Measurements from ENCODE around the gene NECAB3.
"Not testable (repeated sequence)": the region's sequence is repeated elsewhere in the genome, so short reads cannot be mapped to it uniquely, and the experiment has no call there.

NECAB3 gene

DNA sequence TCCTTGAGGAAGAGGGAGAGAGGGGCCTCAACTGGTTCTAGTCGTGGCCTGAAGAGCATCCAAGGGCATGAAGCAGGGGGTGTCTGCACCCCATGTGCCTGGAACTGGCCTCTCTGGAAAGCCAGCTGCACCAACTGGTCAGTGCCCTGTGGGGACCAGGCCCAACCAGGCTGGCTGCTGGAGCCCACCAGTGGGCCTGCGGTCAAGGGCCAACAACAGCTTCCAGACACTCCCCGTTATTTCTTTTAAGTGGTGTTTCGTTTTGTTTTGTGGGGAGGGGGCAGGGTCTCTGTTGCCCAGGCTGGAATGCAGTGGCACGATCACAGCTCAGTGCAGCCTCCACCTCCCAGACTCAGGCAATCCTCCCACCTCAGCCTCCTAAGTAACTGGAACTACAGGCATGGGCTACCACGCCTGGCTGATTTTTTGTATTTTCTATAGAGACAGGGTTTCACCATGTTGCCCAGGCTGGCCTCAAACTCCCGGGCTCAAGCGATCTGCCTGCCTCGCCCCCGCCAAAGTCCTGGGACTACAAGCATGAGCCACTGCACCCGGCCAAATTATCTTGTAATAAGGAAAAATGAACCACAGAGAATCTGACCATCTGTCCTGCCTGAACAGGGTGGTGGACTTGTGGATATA is 24.0 kb downstream of the NECAB3 start:
- no peak for DNase-seq (ENCODE audit: low read depth)

- no peak for DNase-seq (ENCODE audit: low read depth)
These were observed 25.0 kb downstream of the NECAB3 start for GRCh38 chr20:33649201-33649681.

- no peak for DNase-seq (ENCODE audit: low read depth)
These were observed 25.7 kb downstream of the NECAB3 start for GRCh38 chr20:33648396-33649004.

DNA sequence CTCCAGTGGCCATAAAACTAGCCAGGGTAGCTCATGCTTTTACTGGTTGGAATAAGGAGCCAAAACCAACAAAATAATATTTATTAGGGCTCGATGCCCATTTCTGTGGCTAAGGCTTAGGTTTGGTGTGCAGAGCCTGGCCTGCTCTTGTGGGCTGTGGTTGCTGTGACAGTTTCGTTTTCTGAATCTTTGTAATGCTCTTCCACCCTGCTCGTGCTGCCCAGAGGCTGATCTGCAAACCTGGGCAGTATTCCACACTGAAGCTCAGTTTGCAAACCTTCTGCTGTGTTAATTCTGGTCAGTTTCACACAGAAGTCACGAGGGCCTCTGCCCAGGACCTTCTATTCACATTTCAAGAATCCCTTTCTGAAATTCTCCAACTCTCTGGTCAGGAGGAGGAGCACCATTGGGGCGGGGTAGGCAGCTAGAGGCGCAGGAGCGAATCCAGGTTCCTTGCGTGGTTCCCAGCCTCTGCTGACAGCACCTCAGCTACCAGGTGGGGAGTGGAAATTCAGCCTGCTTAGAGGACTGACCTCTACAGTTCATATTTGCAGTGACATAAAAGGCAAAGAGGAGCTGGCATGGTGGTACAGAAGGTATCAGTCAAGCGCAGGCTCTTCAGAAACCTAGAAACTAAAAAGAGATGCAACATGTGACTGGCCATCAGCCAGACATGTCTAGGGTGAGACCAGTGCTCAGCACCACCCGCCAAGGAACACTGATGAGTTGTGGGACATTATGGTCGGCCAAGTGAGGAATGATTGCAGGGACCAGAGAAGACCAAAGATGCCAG is 26.4 kb downstream of the NECAB3 start:
- peak; percentile 59 for DNase-seq (ENCODE audit: low read depth)

DNA sequence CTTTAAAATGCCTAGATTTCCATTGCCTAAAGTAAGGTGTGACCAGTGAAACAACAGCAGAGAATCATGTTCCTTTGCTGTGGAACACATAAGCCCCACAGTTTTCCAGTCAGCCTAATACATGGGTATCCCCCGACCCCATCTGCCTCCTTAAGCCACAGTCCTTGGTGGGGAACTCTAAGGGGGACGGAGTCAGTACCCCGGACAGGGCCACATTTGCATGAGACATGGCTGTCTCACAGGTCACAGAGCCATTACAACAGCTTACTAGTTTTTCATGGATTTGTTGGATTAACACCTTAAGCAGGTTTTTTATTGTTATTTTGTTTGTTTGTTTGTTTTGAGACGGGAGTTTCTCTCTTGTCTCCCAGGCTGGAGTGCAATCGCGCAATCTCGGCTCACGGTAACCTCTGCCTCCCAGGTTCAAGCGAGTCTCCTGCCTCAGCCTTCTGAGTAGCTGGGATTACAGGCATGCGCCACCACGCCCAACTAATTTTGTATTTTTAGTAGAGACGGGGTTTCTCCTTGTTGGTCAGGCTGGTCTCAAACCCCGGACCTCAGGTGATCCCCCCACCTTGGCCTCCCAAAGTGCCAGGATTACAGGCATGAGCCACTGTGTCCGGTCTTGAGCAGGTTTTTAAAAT is 27.1 kb downstream of the NECAB3 start:
- not testable (repeated sequence) for DNase-seq (ENCODE audit: low read depth)

GRCh38 chr20:33646191-33646590 is 28.0 kb downstream of the NECAB3 start:
- no peak for DNase-seq (ENCODE audit: low read depth)

GRCh38 chr20:33645396-33645795 is 28.8 kb downstream of the NECAB3 start:
- DNase-seq (ENCODE audit: low read depth): no peak

GRCh38 chr20:33645072-33645358 is 29.2 kb downstream of the NECAB3 start:
- no peak for DNase-seq (ENCODE audit: low read depth)

DNA sequence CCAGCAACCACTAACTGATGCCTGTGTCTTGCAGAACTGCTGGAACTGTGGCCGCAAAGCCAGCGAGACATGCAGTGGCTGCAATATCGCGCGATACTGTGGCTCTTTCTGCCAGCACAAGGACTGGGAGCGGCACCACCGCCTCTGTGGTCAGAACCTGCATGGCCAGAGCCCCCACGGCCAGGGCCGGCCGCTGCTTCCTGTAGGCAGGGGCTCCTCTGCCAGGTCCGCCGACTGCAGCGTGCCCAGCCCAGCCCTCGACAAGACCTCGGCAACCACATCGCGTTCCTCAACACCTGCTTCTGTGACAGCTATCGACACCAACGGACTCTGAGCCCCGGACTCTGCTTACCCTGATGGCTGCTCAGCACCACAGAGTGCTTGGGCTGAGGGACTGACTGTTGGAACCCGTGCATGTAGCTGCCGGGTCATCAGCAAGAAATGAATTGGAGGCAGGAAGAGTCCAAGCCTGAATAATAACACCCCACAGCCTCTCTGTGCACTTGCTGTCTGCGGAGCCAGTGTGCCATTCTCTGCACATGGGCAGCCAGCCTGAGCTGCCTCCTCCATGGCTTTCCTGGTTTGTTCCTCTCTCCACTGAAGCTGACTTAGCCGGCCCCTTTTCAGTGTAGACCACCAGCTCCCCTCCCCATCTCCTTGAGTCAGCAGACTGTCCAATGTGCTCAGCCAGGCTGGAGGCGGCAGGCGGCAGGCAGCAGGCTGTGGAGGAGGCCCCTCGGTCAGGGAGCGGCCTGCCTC is 29.7 kb downstream of the NECAB3 start:
- no peak for DNase-seq (ENCODE audit: low read depth)

DNA sequence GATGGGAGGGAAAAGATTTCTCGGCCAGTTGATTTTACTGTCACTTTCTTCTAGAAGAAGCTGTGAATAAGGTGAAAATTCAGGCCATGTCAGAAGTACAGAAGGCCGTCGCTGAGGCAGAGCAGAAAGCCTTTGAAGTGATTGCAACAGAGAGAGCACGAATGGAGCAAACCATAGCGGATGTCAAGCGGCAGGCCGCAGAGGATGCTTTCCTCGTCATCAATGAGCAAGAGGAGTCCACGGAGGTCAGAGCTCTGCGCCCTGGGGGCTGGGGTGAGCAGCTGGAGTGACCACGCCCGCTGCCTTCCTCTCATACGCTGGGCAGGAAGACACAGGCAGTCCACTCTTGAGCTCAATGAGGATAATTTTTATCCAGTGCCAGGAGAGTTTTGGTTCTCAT is 33.9 kb downstream of the NECAB3 start:
- DNase-seq (ENCODE audit: low read depth): no peak

GRCh38 chr20:33636776-33637175 is 37.5 kb downstream of the NECAB3 start:
- DNase-seq (ENCODE audit: low read depth): no peak

DNA sequence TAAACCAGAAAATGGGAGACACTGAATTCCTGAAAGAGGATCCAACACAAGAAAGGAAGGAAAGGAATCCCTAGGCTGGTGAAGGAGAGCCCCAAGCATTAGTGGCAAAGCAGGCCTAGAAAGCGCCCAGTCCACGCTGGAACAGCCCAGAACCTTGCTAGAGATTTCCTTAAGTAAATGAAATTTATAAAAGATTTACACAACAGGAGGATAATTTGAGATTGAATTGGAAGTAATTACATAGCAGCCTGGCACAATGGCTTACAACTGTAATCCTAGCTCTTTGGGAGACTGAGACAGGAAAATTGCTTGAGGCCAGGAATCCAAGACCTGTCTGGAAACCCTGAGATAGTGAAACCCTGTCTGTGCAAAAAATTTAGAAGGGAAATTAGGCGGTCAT is 38.9 kb downstream of the NECAB3 start:
- no peak for DNase-seq (ENCODE audit: low read depth)

DNA sequence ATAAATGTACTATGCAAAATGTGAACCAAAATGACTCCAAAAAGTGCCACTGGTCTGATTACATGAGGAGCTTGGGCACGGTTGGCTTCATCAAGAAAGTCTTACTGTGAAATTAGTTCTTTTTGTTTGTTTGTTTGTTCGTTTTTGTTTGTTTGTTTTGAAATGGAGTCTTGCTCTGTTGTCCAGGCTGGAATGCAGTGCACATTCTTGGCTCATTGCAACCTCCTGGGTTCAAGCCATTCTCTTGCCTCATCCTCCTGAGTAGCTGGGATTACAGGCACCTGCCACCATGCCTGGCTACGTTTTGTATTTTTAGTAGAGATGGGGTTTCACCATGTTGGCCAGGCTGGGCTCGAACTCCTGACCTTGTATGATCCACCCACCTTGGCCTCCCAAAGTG is 42.3 kb downstream of the NECAB3 start:
- not testable (repeated sequence) for DNase-seq (ENCODE audit: low read depth)

- DNase-seq (ENCODE audit: low read depth): no peak
These were observed 43.7 kb downstream of the NECAB3 start for GRCh38 chr20:33630507-33630906.

DNA sequence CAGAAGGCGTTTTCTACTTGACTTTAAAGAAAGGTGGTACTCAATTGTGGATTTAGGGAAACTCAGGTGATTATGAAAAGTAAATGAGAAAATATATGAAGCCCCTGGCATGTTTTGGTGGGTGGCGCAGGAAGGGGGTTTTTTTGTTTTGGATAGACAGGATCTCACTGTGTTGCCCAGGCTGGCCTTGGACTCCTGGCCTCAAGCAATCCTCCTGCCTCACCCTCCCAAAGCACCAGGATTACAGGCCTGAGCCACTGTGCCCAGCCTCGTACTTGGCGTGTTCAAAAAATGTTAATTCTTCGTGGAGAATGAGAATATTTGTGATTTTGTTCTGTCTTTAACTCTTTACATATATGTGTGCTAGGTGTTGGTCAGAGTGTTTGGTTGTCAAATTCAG is 44.2 kb downstream of the NECAB3 start:
- no peak for DNase-seq (ENCODE audit: low read depth)

DNA sequence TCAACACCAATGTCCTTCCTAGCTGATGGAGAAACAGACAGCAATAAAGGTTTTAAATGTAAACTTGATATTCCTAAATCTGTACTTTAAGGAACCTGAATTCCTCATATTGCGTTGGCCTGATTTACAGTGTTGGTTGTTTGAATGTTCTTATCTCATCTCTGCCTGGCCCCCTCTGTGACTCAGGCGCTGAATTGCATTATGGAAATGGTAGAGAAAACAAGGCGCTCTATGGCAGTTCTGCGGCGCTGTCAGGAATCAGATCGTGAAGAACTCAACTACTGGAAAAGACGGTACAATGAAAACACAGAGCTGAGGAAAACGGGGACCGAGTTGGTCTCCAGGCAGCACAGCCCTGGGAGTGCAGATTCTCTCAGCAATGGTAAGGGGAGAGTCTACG is 44.7 kb downstream of the NECAB3 start:
- DNase-seq (ENCODE audit: low read depth): no peak

DNA sequence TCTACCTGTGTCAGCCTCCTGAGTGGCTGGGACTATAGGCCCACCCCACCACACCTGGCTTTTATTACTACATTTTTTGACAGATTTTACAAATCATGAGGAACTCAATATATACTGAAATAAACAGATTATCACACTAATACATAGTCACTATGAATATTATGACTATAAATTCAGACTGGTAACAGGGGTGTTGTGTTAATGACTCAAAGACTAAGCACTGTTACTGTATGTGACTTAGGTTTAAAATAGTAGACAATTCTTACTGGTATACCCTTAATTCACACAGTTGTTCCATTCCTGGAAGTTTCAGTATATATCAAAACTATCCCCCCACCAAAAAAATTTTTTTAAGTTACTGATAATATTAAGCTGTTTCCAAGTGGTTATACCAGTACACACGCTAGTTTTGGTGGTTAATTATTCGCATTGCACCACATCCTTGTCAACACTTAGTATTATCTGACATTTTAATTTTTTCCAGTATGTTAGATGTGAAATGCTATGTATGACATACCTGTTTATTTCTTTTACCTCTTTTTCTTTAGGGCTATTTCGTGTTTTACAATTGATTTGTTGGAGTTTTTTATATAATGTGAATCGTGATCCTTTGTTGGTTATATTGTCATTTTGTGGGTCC is 46.5 kb downstream of the NECAB3 start:
- no peak for DNase-seq (ENCODE audit: low read depth)

GRCh38 chr20:33626190-33626589 is 48.0 kb downstream of the NECAB3 start:
- no peak for DNase-seq (ENCODE audit: low read depth)

GRCh38 chr20:33624399-33624798 is 49.8 kb downstream of the NECAB3 start:
- DNase-seq (ENCODE audit: low read depth): no peak

- DNase-seq (ENCODE audit: low read depth): no peak
These were observed 51.4 kb downstream of the NECAB3 start for GRCh38 chr20:33622705-33623365.
